NCI-H2227 treated with DMSO at 0.1 percent for 48 hours (cell line): ENCODE results near the gene CWC25.
A peak's percentile ranks its signal among the peaks of the same experiment; 100 is the strongest.
"Not testable (repeated sequence)": the region's sequence is repeated elsewhere in the genome, so short reads cannot be mapped to it uniquely, and the experiment has no call there.

ENCODE experiments used
- DNase-seq: peaks from one replicate; lab custom pipeline; 2025; lab: John Stamatoyannopoulos, UW

The CWC25 gene

DNA sequence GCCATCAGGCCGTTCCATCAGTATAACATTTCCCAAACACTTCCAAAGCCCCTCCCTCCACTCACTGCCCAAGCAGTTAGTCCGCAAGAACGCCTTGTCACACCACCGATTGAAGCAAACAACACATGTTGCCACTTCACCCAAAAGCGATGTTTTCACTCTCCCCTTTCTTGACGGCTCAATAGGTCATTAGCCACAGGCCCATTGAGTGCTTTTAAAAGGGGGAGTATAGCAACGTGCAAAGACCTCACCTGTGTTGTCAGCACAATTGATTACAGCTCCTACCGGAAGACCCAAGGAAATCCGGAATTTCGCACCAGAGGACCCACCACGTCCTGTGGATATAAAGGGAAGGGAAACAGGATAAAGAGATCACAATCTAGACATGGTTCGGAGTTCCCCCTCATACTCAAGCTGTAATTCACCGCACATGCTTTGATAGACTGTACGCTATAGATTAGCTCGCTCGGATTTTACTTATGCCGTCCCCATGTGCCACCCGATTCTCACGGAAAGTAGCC, 27.7 kb upstream of the CWC25 start:
- no peak for DNase-seq

DNA sequence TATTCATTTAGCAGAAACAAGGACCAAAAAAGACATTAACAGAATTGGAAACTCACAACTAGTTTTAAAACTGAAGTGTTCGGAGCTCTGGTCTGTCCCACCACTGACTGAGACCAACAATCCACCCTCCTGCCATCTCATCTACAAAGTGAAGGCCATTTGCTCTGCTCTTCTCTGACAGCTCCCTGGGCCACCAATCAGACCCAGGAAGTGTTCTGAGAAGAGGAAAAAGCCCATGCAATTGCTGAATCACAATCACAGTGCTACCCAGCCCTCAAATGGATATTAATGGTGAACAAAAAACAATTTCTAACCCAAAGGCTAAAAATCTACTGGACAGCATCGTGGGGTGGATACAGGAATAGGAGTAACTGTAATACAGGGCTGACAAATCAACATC, 26.3 kb upstream of the CWC25 start:
- no peak for DNase-seq

DNA sequence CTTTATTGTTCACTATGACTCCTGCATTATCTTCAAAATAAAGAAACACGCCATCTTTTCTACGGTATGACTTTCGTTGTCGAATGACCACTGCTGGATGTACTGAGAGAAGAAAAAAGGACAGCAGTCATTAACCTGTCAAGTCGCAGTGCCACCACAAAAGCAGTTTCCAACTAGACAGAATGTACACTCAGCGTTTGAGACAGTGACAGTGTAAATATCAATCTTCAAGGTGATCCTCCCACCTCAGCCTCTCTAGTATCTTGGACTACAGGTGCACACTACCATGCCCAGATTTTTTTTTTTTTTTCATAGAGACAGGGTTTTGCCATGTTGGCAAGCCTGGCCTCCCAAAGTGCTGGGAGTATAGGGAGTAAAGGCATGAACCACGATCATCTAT, 25.3 kb upstream of the CWC25 start:
- DNase-seq, result no peak

DNA sequence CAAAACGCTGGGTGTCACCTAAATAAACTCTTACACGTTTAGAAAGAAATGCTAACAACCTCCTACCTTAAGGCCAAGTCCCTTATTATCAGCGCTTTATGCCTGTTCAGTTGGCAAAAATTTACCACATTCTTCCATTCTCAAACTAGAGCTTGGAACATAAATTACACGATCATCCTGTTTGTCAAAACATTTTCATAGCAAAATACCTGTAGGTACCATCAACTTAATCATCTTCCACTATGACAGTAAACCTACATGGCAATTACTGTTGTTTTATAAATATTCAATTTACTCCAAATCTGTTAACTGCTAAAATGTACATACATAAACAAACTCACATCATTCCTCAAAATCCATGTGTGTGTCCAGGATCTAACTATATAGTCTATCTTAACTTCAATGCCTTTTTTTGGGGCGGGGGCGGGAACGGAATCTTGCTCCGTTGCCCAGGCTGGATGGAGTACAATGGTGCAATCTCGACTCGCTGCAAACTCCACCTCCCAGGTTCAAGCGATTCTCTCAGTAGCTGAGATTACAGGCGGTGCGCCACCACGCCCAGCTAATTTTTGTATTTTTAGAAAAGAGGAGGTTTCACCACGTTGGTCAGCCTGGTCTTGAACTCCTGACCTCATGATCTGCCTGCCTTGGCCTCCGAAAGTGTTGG, 24.0 kb upstream of the CWC25 start:
- DNase-seq, result no peak

DNA sequence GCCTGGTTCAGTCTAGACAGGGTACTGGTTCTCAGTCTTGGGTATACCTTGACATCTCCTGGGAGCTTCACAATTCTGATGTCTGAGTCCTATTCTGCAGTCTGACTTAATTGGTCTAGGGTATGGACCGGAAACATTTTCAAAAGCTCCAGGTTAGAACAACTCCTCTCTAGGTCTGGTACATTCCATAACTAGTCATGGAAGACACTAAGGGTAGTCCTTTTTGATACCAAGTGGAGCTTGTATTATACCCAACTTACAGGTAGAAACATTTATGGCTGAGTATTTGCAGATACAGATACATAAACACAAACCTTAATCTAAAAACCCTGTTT, 23.4 kb upstream of the CWC25 start:
- no peak for DNase-seq

DNA sequence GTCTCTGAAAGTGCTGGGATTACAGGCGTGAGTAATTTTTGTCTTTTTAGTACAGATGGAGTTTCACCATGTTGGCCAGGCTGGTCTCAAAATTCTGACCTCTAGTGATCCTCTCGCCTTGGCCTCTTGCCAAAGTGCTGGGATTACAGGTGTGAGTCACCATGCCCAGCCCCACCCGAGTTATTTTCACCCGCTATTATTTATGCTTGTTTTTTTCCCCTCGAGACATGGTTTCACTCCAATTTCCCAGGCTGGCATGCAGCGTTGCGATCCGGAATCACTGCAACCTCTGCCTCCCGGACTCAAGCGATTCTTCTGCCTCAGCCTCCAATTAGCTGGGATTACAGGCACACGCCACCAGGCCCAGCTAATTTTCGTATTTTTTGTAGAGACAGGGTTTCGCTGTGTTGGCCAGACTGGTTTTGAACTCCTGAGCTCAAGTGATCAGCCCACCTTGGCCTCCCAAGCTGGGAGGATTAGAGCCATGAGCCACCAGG, 19.2 kb upstream of the CWC25 start:
- DNase-seq, result no peak

DNA sequence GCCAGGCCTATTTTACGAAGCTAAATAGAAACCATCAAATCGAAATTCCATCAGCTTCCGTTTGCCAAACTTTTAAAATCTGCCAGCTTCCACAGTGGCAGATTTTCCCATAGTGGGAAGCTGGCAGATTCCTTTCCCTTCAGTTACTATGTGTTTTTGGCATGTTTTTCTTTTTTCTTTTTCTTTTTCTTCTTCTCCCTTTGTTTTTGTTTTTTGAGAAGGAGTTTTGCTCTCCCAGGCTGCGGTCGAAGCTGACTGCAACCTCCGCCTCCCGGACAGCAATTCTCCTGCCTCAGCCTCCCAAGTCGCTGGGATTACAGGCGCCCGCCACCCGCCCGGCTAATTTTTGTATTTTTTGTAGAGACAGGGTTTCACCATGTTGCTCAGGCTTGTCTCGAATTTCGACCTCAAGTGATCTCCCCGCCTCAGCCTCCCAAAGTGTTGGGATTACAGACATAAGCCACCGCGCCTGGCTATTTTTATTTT, 684 bp upstream of the CWC25 start:
- DNase-seq, result no peak

DNA sequence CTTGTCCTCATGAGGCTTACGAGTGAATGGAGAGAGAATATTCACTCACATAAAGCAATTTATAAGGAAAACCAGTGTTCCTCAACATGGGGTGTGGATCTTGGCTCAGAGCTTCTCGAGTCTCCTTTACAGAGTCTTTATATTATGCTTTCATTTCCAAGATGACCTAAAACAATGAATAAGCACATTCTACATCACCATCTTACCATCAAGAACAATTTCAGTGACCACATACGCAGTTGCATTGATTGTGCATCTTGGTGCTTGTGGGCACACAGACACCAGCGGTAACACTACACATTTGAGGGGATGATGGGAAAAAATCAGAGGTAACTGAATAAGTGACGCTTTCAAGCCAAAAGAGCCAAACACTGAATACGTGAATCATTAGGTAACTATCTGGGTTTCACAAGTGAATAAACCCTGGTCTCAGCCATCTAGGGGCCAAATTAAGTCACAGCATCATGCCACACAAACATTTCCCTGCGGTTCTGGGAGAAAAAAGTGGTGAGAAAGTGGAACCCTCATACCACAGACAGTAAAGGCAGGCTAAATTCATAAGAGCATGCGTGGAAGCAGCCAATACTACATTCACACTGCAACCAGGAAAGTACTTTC, 9.4 kb downstream of the CWC25 start:
- no peak for DNase-seq

DNA sequence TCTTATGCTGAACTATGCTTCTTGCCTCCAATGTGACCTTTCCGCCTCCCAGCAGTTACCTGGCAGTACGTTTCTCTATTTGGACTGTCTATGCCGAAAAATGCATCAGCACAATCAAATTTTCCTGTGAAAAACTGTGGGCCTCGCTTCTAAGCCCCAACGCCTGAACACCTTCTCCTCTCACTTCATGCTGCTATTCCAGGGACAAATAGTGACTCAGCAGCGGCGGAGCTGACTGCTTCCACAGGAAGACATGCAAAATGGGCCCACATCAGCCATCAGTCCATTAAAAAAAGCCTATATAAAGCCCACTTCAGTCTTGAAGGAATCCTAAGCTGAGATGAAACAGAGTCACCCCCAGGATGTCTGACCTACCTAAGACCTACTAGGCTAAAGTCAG, 15.3 kb downstream of the CWC25 start:
- DNase-seq, result no peak

DNA sequence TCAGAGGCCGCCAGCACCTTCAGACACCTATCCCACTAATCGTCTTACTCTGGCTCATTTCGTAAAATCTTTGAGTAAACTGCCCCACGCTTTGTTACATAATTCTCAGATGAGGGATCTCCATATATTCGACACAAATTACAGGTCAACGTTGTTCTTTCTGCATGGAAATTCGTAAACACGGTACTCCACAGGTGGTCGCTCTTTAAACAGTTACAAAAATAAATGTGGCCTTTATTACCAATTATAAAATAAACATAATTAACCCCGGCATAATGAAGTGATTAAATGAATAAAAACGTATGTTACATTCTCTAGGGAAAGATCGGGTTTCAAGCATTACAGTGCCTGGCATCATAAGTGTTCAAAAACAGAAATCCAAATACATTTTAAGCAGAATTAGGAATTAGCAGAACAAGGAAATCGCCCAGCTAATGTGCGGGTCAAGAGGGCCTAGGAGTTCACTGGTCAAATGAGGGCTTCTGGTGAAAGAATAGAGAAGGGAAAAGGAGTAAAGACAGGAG, 24.8 kb downstream of the CWC25 start:
- DNase-seq, result no peak

DNA sequence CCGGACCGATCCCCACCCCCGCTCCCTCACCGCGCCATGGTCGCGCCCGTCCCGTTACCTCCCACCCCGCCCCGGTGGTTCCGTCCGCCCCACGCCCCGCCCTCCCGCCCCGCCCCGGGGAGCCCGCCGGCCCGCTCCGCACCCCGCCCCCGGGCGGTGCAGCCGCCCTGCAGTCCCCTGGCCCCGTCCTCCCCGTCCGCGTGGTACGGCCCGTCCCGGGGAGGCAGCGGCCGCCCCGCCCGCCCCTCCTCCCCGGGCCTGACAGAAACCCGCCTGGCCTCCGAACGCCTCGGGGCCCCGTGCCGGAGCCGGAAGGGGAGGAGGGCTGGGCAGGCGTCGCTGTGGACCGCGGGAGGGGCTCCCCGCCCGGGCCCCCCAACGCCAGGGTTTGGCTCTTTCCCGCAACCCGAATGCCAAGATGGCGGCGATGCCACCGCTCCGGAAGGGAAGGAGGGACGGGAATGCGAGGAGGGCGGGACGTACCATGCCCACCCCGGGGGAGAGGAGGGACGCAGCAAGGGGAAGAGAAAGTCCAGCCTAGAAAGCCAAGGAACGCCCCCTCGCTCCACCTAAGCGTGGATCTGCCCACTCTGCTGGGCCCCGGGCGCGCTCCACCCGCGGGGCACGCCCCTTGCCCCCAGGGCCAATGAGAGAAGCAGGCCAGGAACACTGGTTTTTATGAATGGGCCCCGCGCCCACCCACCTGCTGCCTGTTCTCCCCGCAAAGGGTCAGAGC, 25.5 kb downstream of the CWC25 start, which contains the start of gene PIP4K2B:
Gene PIP4K2B (minus strand): TSS at position 56 of the 736 bp plus-strand sequence. CDS start 132 bp downstream, outside the sequence.
- DNase-seq, result peak; percentile 96

DNA sequence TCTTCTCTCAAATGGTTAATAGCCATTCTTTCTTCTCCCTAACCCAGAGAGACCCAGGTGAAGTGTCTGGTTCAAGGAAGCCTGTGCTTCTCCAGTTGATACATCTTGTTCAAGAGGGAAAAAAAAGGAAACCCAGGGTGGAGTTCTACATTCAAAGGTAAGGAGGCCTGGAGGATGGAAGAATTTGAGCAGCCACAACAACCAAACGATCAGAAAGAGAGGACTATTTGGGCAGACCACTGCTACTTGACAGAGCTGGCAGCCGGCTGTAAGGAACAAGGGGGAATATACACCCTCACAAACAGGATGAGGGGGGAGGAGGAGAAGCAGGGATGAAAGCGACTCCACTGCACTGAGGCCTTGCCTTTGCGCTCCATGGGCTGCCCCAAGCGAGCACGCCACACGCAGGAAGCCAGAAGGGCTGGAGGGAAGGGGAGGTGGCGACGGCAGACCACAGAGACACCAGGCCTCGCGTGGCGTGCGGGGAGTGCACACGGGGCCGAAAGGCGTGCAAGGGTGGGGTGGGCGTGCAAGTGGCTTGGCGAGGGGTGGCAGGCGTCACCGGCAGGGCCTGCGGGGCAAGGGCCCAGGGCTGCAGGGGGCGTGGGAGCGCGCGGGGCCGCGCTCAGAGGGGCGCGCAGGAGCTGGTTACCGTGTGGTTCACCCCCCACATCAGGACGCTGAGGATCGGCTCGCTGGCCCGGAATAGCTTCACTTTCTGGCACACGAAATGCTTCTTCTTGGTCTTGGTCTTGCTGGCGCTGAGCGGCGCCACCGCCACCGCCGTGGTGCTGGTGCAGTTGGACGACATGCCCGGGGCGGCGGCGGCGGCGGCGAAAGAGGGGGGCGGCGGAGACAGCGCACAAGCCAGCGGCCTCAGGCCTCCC, 26.3 kb downstream of the CWC25 start:
- DNase-seq, result no peak

DNA sequence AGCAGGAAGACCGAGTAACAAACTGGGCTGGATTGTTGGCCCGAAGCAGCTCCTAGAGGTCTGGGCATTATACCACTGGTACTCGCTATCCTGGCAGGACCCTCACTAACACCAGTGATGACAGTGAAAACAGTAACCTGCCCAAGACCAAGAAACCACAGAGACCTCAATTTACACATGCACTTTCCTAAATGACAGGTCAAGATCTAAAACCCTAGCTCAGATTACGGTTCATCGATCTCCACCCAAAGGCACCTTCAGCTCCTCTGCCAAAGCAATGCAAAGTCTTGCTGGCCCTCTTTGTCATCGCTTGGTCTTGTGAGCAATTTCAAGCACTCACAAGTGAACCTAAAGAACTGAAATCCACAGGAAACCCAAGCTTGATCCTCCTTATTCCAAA, 27.3 kb downstream of the CWC25 start:
- DNase-seq, result no peak

DNA sequence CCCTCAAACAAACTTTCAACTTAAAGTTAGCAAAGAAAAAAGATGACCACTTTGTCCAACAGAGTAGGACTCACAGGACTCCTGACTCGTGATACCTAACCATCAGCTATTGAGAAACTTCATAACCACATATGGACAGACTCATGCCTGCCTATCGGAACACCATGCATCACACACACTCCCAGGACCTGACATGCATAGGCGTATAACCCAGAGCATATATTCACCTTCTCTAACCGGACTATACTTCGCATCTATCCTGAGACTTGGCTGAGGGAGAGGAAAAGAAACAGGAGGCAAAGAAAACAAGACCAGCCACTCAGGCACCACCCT, 28.0 kb downstream of the CWC25 start:
- no peak for DNase-seq

DNA sequence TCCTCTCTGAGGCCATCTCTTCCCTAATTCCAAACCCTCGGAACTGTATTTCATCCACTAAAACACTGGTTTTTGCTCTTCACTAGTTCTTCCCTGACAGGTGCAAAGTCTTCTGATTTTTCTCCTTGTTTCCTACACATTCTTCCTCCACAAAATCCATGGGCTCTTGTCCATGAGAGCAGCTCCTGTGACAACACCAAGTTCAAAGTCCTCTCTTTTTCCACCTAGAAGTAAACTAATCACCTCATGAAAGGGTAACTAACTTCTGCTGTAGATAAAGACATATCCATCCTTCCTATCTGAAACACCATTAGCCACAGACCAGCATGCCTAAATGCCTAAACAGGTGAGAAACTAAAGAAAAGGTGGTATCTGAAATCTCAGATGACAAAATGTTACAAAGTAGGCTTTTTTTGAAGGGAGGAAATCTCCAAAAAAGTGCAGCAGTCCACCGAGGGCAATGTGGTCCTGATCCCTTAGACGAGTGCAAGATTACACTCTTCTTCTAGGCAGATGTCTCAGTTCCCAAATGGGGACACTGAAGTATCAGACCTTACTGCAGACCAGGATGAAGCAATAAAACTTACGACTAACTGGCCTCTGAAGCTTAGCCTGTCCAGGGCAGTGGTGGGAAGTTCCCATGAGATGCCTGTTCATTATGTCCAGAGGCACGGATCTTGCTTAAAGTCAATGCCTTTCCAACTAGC, 28.5 kb downstream of the CWC25 start:
- no peak for DNase-seq

DNA sequence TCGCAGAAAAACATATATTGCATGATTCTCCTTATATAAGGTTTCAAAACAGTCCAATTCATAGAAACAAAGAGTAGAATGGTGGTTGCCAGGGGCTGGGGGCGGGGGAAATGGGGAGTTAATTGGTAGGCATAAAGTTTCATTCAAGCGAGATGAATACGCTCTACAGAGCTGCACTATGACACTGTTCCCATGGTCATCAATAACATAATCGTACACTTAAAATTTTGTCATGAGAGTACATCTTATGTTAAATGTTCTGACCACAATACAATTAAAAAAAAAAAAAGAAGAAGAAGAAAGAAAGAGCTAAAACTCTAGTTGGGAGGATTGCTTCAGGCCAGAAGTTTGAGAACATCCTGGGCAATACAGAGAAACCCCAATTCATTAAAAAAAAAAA, 30.9 kb downstream of the CWC25 start:
- no peak for DNase-seq

DNA sequence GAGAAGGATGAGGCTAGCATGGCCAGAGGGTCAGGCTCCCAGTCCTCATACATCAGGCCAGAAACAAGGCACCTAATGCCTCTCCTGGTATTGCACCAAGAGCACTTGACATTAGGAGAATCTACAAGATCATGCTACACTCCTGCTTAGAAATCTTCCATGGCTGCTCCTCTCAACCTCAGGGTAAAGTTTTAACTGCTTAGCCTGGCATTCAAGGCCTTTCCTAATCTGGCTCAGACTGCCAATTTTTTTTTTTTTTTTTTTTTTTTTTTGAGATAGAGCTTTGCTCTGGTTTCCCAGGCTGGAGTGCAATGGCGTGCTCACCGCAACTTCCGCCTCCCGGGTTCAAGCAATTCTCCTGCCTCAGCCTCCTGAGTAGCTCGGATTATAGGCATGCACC, 34.0 kb downstream of the CWC25 start:
- no peak for DNase-seq

DNA sequence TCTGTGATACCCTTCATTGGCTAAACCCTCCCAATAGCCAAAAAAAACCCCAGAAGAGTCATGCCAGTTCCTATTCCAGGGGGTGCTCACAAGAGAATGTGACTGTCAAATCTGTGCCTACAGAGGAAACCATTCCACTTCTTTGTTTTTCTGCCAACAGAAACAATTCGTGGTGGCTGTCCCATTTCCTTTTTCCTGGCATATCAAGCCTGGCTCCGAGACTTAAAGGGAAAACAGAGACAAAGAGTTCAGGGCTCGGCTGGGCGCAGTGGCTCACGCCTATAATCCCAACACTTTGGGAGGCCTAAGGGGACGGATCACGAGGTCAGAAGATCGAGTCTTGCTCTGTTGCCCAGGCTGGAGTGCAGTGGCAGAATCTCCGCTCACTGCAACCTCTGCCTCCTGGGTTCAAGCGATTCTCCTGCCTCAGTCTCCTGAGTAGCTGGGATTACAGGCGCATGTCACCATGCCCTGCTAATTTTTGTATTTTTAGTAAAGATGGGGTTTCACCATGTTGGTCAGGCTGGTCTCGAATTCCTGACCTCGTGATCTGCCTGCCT, 34.9 kb downstream of the CWC25 start:
- DNase-seq, result not testable (repeated sequence)

DNA sequence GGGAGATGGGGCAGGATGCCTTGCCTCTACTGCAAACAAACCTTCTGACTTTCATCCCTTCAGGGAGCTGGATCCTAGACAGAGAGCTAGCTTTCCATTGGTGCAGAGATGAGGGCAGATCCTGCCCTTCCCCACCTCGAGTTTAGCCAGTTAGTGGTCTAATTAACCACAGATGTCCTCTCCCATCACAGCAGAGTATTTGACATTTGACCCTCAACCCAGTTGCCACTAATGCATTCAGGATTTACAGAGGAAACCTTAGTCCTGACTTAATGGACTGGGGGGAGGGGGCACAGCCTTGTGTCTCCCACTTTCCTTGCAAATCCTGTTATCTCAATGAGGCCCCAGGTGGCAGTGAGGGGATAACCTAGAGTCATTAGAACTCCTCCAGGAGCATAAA, 35.9 kb downstream of the CWC25 start:
- DNase-seq, result peak; percentile 46

DNA sequence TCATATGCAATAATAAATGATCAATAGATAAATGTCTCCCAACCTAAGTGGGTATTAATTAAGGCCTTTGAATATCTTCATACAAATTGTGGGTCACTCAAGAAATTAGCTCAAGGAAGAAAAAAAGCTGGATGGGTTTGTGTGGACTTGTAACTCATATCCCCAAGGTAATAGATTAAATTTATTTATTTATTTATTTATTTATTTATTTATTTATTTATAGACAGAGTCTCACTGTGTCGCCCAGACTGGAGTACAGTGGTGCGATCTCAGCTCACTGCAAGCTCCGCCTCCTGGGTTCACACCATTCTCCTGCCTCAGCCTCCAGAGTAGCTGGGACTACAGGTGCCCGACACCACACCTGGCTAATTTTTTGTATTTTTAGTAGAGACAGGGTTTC, 37.1 kb downstream of the CWC25 start:
- DNase-seq, result not testable (repeated sequence)

DNA sequence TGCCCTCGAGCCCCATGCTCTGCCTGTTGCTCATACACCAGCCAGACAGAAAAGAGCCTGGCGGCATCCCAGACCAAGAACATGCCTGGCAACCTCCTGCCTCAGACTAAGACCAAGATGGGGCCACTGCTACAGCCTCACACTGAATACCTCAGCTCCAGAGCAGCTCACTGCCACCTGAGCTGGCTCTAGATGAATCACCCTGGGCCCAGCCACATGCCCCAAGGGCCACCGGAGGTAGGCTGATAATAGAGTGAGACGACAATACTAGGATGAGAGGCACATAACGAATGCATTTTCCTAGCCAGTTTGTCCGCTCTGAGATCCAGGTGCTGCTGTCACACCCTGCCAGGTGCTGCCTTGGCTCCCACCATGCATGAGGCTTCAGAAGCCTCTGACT, 38.7 kb downstream of the CWC25 start:
- DNase-seq, result no peak
